HG02885 (cell line): ENCODE data around the gene ZMYND15.

Experiments used
- ATAC-seq: cut with Tn5 transposase; IDR thresholded peaks from one replicate; pipeline ENCODE4 v1.9.1; 2021; ENCODE audit warnings: mild to moderate bottlenecking; ENCODE audit not compliant: unreplicated experiment, poor library complexity

The ZMYND15 gene

DNA sequence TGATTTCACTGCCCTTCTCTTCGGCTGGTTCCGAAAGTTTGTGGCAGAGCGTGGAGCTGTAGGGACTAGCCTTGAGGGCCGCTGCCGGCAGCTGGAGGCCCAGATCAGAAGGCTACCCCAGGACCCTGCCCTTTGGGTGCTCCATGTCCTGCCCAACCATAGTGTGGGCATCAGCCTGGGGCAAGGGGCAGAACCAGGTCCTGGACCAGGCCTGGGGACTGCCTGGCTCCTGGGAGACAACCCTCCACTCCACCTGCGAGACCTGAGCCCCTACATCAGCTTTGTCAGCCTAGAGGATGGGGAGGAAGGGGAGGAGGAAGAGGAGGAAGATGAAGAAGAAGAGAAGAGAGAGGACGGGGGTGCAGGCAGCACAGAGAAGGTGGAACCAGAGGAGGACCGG, 951 bp downstream of the ZMYND15 start:
- no peak for ATAC-seq

DNA sequence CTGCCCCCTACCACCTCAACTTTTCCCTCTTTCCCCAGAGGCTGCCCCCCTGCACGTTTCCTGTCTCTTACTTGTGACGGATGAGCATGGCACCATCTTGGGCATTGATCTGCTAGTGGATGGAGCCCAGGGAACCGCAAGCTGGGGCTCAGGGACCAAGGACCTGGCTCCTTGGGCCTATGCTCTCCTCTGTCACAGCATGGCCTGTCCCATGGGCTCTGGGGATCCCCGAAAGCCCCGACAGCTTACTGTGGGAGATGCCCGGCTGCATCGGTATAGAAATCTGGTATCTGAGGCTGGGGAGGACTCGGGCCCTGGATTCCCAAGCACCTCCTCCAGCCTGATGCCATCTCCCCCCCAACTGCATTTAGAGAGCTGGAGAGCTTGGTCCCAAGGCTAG, 1.9 kb downstream of the ZMYND15 start:
- ATAC-seq: no peak

DNA sequence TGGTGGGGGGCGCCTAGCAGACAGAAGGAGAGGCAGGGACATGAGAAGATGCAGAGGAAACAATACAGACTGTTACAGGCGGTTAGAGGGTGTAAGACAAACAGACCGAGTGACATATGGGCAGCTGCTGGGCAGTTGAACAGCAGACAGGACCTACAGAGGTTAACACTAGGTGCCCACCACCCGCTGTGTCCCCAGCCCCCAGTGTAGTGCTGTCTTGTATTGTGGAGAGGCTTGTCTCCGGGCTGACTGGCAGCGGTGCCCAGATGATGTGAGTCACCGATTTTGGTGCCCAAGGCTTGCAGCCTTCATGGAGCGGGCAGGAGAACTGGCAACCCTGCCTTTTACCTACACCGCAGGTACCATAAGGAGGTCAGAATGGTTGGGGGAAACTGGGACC, 2.5 kb downstream of the ZMYND15 start:
- ATAC-seq: no peak

DNA sequence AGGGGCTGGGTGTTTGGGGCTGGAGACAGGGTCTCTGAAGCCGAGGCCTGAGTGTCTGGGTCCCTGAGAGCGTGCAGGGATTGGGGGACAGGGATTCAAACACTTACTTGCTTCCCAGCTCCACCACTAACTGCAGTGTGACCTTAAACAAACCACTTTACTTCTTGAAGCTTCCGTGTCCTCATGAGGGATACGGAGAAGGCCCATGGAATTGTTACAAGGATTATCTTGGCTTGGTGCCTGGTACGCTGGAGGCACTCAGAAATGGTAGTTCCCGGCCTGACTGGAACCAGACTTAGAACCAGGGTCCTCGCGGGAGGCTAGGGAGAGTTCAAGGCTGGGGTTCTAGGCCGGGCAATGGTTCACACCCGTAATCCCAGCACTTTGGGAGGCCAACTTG, 3.0 kb downstream of the ZMYND15 start:
- no peak for ATAC-seq

DNA sequence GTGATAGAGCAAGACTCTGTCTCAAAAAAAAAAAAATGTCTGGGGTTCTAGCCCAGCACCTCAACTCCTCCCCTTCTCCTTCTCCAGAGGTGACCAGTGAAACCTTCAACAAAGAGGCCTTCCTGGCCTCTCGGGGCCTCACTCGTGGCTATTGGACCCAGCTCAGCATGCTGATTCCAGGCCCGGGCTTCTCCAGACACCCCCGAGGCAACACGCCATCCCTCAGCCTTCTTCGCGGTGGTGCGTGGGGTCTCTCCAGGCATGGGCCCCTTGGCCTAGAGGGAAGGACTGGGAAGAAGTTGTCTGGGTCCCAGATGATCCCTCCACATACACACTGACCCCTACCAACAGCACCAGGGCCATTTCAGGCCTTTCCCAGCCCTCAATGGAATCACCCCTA, 3.6 kb downstream of the ZMYND15 start:
- no peak for ATAC-seq

DNA sequence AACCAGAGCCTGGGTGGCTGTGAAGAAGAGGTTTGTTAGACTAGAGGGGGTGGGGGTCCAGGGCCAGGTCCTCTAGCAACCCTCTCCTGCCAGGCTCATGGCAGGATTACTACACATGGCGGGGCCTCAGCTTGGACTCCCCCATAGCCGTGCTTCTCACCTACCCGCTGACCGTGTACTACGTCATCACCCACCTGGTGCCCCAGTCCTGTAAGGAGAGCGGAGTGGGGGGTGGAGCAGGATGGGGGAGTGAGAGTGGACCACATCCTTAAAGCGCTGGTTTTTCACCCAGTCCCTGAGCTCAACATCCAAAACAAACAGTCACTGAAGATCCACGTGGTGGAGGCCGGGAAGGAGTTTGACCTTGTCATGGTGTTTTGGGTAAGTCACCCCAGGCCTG, 4.3 kb downstream of the ZMYND15 start:
- ATAC-seq: no peak

DNA sequence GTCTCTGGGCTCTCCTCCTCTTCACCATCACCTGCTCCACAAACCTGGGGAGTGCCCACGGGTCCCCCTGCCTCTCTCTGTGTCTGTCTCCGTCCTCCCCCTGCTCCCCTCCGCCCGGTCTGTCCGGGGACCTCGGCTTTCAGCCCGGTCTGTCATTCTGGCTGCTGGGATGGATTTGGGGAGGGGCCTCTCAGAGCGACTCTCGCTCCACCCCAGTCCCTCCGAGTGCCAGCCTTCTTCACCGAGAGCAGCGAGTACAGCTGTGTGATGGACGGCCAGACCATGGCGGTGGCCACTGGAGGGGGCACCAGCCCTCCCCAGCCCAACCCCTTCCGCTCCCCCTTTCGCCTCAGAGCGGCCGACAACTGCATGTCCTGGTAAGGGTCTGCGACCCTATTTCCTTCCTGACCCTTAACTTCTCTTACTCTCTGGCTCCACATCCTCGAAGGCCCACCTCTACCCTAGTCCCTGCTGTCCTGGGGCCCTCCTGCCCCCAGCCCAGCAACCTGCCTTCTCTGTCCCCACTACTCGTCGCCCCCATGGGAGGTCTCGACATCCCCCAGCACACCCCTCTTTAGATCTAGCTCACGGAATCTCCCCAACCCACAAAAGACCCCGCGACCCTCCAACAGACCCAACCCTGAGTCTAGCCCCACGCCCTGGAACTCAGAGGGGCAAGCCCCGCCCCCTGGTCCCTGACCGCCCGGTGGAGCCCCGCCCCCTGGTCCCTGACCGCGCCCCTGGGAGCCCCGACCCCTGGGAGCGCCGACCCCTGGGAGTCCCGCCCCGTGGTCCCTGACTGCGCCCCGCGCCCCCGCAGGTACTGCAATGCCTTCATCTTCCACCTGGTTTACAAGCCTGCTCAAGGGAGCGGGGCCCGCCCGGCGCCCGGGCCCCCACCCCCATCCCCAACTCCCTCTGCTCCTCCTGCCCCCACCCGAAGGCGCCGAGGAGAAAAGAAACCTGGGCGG, 5.7 kb downstream of the ZMYND15 start:
- no peak for ATAC-seq

DNA sequence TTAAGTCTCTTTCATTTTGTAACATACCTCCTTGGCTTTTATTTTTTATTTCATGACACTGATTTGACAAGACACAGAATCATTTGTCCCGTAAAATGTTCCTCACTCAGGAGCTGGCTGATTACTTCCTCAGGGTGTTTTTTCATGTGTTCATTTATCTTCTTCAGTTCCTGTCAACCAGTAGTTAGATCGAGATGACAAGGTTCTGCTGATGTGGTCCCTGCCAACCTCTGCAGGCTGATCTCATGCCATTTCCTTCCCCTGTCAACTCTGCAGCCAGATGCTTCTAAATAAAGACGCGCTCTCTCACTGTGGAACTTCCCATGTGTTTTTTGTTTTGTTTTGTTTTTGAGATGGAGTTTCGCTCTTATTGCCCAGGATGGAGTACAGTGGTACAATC, 8.2 kb downstream of the ZMYND15 start:
- ATAC-seq: no peak

DNA sequence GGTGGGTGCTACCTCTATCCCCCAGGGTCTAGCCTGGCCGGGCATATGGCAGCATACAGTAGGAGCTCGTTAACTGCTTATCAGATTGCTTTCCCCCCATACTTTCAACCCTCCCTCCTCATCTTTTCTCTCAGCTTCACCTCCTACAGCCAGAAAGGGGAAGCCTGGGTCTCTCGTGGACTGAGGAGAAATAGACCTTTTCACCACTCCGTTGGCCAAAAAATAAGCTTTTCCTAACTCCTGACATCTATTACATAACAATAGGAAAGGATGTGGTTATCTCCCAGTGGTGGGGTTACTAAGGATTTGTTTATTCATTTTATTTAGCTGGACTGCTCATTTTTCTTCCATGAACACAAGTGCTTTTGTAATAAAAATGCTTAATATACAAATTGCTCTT, 9.1 kb downstream of the ZMYND15 start:
- no peak for ATAC-seq

DNA sequence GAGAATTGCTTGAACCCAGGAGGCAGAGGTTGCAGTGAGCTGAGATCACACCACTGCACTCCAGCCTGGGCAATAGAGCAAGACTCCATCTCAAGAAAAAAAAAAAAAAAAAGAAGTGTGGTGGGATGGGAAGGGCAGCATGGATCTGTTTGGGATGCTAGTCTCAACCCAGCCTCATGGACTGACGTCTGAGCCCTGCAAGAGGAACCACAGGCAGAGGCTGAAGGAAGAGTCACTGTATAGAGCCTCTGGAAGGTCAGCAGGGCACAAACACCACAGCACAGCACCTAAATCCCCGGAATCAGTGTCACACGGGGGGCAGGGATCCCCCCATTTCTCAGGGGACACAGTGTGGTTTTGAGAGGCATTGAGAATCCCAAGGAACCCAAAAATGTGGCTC, 11.0 kb downstream of the ZMYND15 start:
- ATAC-seq: no peak

DNA sequence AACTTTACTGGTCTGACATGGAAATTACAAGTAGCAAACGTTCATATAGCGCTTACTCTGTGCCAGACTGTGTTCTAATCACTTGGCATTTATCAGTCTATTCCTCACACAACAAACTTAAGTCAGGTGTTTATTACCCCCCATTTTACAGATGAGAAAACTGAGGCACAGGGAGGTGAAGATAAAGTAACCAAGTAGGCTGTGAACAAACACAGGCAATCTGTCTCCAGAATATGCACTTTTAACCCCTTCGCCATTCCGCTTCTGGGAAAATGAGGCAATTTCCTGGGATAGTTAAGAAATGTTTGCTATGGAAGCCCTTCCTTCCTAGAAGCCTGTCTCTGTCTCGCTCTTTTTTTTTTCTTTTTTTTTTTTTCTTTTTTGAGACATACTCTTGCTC, 12.3 kb downstream of the ZMYND15 start:
- ATAC-seq: no peak

DNA sequence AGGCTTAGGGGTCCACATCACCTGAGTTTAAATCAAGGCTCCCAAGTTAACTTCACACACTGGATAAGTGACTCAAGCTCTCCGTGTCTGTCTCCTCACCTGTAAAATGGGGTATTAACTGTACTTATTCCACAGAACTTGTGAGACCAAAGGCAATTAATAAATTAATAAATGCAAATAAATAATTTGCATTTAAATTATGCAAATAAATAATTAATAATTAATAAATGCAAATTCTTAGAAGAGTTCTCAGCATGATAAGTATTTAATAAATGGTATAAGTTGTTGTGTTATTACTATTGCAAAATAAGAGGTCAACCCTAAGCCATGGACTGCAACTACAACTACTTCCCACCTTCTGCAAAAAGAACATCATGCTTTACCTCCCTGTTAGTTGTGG, 13.8 kb downstream of the ZMYND15 start:
- ATAC-seq: no peak

DNA sequence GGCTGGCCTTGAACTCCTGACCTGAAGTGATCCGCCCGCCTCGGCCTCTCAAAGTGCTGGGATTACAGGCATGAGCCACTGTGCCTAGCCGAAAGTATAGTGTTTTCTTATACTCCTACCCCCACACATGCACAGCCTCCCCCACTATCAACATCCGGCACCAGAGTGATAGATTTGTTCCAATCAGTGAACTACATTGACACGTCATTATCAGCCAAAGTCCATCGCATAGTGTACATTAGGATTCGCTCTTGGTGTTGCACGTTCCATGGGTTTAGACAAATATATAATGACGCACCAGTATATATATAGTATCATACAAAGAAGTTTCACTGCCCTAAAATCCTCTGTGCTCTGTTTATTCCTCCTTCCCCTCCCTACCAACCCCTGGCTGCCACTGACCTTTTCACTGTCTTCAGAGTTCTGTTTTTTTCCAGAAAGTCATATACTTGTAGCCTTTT, 20.2 kb downstream of the ZMYND15 start:
- ATAC-seq: no peak

DNA sequence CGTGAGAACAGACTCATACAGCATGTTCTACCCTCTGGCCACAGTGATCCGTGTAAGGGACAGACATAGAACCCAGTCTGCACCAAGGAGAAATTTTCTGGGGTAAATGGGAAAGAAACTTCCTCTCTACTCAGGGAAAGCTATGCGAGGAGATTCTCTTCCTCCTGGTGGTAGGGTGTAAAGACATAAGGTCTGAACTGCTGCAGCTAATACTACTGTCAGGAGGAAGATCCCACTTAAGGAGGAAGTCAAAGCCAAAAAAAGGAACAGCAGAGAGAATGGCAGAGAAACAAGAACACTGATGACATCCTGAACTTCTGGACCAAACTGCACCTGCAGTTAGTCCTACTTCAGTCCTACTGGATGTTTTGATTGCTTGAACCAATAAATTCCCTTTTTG, 25.0 kb downstream of the ZMYND15 start:
- no peak for ATAC-seq

DNA sequence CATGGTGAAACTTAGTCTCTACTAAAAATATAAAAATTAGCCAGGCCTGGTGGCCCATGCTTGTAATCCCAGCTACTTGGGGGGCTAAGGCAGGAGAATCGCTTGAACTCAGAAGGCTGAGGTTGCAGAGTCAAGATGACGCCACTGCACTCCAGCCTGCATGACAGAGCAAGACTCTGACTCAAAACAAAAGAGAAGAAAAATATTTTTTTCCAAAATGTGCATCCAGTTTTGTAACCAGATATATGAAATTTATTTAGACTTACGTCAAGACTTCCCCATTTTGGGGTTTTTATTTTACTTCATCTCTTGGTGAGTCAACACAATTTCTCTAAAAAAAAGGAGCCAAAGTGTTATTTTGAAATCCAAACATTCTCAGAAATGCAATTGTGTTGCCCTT, 26.6 kb downstream of the ZMYND15 start:
- no peak for ATAC-seq

DNA sequence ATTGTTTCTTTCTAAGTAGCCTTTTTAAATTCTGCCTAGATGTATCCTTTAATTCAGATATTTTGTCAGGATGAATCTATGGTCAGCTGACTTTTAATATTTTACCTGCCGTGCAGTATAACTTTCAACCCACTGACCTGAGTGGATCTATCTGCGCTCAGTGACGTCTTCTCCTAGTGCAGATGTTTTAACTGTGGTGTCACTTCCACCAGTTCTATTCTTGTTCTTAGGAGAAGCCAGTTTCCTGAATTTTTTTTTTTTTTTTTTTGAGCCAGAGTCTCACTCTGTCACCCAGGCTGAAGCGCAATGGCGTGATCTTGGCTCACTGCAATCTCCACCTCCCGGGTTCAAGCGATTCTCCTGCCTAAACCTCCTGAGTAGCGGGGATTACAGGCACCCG, 27.1 kb downstream of the ZMYND15 start:
- ATAC-seq: no peak

DNA sequence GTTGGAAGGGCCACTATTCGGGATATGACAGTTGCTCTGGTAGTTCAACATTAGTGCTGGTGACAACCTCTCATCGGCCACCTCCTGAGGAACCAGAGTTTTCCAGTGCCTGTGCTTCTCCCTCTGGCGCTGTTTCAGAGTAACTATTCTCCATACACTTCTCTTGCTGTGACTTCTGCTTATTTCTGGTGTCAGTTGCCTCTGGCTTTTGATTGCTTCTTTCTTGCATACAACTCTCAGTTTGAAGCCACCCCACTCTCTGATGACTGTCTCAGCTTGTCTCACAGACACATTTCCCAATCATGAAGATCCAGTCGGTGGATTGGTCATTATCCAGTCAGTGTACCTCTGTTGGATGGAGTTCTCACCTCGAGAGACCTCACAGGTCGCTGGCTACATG, 28.7 kb downstream of the ZMYND15 start:
- no peak for ATAC-seq

DNA sequence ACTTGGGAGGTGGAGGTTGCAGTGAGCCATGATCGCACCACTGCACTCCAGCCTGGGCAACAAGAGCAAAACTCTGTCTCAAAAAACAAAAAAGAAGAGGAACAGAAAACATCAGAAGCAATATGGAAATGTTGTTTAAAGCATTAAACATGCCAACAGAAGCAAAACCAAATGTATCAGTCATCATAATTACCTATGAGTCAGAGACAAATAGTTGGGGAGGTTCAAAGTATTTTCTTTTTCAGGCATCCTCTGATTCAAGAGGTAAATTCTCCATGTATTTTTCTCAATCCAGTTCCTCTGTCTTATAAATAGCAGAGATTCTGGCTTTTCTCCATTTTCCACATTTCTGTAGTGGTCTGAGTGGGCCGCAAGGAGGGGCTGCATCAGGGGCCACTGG, 30.0 kb downstream of the ZMYND15 start:
- ATAC-seq: no peak

DNA sequence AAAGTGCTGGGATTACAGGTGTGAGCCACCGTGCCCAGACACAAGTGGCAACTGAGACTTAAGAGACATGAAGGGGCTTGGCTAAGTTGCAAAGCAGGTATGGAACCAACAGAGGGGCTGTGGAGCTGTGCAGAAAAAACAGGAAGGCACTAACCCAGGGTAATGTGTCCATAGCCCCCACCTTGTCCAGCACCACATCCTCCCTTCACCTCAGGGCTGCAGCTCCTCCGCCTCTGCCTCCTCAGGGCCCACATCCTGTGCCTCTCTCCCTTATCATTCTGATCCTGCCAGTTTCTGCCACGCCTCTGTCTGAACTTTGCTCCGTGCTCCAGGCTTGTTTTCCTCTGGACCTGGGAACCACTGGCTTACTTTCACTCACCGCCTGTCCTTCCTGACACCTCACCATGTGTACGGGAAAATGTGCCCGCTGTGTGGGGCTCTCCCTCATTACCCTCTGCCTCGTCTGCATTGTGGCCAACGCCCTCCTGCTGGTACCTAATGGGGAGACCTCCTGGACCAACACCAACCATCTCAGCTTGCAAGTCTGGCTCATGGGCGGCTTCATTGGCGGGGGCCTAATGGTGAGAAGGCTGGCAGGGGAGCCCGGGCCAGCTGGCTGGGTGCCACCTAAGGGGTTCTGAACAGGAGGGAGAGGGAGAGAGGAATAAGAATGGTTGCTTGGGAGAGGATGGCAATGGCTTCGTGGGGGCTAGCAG, 32.0 kb downstream of the ZMYND15 start, which contains the start of gene TM4SF5:
Gene TM4SF5, plus strand, starts transcription at position 368 of the 716 bp plus-strand sequence. Its CDS starts 37 bp downstream, at position 405.
- no peak for ATAC-seq

DNA sequence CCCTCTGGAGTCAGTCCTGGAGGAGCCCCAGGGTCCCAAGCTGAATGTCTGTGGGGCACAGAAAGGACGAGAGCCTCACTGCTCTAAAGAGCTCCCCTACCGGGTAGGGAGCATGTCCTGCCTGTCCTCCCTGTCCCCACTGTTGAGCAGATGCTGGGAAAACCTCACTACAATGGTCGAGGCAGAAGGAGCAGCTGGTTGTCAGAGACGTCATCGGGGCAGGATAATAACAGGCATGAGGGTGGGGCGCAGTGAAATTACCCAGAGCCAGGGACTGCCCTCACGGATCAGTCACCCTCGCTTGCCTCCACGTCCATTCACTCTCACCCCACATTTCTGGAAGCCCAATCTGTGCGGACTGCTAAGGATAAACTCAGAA, 32.6 kb downstream of the ZMYND15 start:
- ATAC-seq: no peak

DNA sequence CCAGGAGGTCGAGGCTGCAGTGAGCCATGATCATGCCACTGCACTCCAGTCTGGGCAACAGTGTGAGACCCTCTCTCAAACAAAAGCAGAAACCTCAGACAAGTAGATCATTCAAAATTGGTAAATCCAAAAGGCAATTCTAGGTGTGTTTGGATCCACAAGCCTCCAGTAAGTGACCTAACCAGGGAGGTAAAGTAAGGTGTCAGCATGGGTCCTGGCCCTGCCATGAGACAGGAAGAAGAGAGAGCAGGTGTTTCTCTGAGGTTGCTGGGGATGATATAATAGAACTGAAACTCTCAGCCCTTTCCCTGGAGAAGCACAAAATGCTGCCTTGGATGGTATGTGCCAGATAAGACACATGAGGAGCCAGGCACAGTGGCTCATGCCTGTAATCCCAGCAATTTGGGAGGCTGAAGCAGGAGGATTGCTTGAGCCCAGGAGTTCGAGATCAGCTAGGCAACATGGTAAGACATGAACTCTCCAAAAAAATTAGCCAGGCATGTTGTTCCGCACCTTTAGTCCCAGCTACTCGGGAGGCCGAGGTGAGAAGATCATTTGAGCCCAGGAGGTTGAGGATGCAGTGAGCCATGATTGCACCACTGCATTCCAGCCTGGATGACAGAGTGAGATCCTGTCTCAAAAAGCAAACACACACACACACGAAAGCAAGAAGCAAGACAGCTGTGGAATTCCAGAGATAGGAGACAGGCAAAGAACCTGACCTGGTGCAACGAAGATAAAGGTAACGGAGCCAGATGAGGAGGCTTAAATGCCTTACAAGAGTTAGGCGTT, 38.5 kb downstream of the ZMYND15 start:
- no peak for ATAC-seq
